Suppressor macrophage (primary cell): ENCODE measurements around the gene PKP1.

ENCODE experiments used
- DNase-seq, 4 experiments: peaks; one replicate each; pipeline ENCODE4 v3.0.0-alpha.2; 2020 to 2022

PKP1 gene

DNA sequence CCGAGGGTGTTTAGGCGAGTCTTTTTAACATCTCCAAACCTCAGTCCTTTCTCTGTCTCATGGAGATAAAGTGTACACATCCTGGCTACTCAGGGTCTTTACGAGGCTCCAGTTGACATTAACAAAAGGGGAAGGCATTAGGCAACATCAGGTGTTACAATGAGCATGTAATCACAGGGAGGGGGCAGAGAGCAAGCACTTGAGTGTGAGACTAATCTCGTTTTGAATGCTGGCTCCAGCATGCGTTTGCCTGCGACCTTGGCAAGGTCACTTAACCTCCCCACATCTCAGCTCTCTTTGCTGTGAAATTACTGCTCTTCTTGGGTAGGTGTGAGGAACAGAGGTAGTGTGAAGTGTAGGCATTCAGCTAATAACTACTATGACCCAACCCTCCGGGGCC is 91.1 kb downstream of the PKP1 start:
- no peak for DNase-seq

DNA sequence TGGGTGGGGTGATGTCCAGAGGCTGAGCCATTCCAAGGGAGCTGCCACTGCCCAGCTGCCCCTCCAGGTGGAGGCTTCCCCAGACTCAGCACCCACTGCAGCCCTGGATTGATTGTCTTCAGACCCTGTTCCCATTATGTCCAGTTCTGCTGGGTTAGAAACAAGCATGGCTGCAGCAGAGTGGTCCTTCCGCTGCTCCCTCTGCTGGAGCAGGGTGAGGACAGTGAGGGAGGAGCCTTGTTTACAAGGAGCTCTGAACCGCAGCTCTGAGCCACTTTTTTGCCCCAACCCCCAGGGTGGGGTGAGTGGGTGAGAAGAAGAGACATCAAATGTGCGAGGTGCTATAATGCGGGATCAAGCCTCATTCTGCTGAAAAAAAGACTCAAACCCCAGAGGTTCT is 91.9 kb downstream of the PKP1 start:
- no peak for DNase-seq

DNA sequence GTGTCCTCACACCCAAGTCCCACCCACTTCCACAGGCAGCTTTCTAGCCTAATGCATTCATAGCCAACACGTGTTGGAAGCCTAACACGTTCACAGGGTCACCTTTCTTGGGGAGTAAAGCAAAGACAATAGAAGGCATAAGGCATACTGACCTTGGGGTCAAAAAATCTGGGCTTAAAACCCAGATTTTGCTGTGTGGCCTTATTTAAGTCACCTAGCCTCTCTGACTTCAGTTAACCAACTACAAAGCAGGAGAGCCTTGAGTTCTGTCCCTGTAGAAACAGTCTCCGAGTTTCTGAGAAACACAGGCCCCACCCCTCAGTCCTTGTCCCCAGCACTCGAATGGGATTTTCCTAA is 92.8 kb downstream of the PKP1 start:
- no peak for DNase-seq

DNA sequence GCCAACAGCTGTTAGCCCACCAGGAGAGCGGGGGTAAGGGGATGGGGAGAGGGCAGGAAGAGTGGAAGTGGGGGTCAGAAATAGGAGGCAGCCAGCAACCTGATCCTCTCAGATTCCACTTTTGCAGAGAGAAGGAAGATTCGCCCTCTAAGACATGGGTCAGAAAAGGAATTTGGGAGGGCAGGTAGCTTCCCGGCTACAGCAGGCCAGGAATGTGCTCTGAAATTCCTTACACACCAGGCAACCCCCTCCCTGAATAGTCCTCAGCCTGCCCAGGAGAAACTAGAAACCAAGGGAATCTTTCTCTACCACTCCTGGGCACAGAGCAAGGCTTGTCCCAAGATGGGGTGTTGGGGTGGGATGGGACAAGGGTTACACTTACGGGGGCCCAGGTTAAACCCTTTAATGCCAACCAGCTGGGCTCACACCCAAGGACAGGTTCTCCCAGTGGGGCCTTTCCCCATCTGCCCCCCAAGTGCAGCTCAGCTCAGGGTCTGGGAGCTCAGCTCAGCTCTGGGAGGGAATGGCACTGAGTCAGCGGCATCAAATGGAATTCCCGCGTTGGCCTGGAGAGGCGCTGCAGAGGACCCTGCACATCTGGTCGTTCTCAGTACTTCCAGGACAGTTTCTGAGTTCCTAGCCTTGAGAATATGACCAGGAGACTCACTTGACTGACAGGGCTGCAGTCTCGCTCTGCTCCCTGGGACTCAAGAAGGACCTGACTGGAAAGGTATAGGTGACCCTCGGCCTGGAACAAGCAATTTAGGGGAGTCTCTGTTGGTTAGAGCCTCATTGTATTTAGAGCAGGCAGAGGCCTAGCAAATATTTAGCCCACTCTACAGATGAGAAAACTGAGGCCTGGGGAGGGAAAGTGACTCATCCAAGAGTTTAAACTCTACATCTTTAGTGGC is 93.4 kb downstream of the PKP1 start:
- DNase-seq, result peak; percentile 28 to 60 (median 40)

DNA sequence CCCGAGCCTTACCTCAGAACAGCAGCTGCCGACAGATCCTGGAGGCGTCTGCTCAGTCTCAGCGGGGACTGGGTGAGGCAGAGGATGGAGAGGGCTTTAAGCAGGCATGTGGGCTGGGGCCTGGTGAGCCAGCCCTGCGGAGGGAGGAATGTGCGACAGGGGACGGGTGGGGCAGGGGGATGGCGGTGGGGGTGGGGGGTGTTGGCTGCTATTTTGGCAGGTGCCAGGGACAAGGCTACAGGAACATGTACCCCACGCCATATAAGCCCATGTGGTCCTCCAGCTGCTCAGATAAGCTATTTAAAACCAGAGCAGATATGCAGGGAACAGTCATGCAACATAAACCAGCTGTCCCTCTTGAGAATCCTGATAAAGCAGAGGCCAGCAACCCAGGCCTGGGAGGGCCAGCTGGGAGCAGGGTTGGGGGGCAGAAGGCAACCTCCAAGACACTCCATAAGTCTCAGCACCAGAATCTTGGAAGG is 94.3 kb downstream of the PKP1 start, which contains the start of gene TNNT2:
Gene TNNT2, minus strand, starts transcription at position 70 of the 482 bp plus-strand sequence. CDS start 4,426 bp downstream, outside the sequence.
- no peak for DNase-seq

DNA sequence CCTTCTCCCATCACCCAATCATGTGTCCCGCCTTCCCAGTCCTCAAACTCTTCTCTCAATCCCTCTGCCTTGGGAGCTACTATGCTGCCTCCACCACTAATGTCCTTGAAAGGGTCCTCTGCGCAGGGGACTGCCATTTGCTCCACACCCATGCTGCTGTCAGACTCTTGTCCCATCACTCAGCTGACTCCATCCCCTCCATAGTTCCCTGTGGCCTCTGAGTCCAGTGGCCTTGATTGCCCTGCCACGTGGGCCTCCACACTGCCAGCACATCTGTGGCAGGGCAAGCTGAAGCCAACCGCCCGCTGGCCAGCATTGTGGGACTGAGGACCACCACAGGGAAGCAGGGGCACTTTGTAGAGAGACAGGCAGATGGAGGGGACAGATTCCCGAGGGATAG is 95.5 kb downstream of the PKP1 start:
- DNase-seq, result no peak

DNA sequence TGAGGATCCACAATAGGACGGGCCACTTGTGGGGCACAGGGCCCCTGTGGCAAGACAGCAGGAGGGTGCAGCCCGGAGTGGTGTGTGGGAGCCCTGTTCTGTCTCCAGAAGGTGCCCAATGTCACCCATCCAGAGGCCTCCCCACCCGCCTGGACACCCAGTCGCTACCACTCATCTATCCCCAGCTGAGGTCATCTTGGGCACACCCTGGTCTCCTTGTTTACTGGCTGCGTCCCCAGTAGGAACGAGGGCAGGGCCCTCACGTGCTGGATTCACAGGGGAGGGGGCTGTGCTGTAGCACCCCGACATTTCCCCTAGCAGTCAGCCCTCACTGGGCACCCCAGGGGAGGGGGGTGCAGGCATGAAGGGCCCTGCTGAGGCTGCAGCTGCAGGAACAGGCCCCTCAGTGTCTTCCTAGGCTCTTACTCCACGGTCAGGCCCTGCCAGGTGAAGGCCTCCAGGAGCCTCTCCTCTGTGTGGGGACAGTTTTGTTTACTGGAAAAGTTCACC is 96.5 kb downstream of the PKP1 start:
- no peak for DNase-seq

DNA sequence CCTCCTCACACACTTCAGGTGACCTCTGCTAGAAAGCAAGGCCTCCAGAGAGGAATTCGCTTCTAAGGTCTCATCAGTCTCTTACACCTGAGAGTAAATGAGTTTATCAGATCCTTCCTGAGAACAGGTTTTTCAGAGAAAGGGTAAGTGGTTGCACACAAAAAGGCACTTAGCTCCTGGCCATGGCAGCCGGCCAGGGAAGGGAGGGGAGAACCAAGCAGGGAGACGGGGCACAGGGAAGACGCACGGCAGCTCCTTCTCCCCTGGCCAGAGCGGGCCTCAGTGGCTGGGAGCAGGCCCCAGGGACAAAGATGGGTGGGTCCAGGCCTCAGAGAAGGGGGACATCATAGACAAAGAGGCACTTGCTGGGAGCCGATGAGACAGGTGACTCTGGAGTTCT is 97.8 kb downstream of the PKP1 start:
- no peak for DNase-seq
